A673 (cell line): ENCODE results near the gene PSMB5.

Experiments used
- EZH2 ChIP-seq: fragments of 200-600 bp; sonication (generic); IDR thresholded peaks from 2 replicates; pipeline ENCODE4 v1.6.1; 2017; ENCODE audit warnings: borderline replicate concordance, low read depth, mild to moderate bottlenecking, mixed read lengths, antibody characterized with exemption, low read length; ENCODE audit not compliant: poor library complexity, severe bottlenecking
- TF ChIP-seq, protein P1 (sequence below): fragments of 300-800, 200-600 bp; sonication (generic); conservative IDR thresholded peaks from 2 replicates; pipeline ENCODE4 v1.5.1; 2017; ENCODE audit warnings: low read depth, mild to moderate bottlenecking, antibody characterized with exemption, low read length, moderate library complexity, mixed read lengths

DNA sequence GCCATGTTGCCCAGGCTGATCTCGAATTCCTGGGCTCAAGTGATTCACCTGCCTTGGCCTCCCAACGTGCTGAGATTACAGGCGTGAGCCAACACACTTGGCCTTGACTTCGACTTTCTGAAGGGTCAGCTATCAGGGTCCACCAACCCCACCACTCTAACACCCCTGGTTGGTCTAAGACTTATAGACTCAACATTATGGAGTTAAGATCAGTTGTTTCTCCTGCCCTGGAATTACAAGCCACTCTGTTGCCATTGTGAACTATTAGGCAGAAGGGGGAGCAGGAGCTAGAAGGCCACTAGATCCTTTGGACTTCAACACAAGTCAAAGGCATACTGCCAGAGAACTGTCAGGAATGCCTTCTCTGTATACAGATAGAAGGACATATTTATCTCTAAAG, 5.4 kb upstream of the PSMB5 start:
- TF ChIP-seq, protein P1, sequence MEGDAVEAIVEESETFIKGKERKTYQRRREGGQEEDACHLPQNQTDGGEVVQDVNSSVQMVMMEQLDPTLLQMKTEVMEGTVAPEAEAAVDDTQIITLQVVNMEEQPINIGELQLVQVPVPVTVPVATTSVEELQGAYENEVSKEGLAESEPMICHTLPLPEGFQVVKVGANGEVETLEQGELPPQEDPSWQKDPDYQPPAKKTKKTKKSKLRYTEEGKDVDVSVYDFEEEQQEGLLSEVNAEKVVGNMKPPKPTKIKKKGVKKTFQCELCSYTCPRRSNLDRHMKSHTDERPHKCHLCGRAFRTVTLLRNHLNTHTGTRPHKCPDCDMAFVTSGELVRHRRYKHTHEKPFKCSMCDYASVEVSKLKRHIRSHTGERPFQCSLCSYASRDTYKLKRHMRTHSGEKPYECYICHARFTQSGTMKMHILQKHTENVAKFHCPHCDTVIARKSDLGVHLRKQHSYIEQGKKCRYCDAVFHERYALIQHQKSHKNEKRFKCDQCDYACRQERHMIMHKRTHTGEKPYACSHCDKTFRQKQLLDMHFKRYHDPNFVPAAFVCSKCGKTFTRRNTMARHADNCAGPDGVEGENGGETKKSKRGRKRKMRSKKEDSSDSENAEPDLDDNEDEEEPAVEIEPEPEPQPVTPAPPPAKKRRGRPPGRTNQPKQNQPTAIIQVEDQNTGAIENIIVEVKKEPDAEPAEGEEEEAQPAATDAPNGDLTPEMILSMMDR: no peak
- no peak for TF ChIP-seq EZH2
